AG04449 (cell line): Measurements from ENCODE around the gene C1orf185.
"Not testable (repeated sequence)": the region's sequence is repeated elsewhere in the genome, so short reads cannot be mapped to it uniquely, and the experiment has no call there.

ENCODE experiments used
- CTCF ChIA-PET: fragments of 350-600 bp; formaldehyde crosslinking; extraction: SDS; loops from one replicate; lab custom pipeline; 2021; ENCODE audit warnings: antibody characterized with exemption; lab: Yijun Ruan, JAX
- POLR2A ChIA-PET: fragments of 400-600, 350-600 bp; formaldehyde crosslinking; extraction: SDS; loops from one replicate; lab custom pipeline; 2020; ENCODE audit warnings: antibody characterized with exemption, inconsistent platforms; lab: Yijun Ruan, JAX
- DNase-seq: peaks from one replicate; pipeline ENCODE4 v3.0.0-alpha.2; 2010; ENCODE audit warnings: low read depth, low spot score
- H3K4me3 ChIP-seq: 2 replicates; pipeline ENCODE4 v1.5.1; 2011; ENCODE audit warnings: low read depth, mild to moderate bottlenecking, control low read depth, low read length
- TF ChIP-seq, protein P1 (sequence below): IDR thresholded peaks from one replicate; pipeline ENCODE4 v1.5.1; 2011; ENCODE audit warnings: mild to moderate bottlenecking, moderate library complexity, low read length, control low read depth, inconsistent platforms; ENCODE audit not compliant: insufficient read depth; ENCODE audit errors: missing control alignments

Gene C1orf185

DNA sequence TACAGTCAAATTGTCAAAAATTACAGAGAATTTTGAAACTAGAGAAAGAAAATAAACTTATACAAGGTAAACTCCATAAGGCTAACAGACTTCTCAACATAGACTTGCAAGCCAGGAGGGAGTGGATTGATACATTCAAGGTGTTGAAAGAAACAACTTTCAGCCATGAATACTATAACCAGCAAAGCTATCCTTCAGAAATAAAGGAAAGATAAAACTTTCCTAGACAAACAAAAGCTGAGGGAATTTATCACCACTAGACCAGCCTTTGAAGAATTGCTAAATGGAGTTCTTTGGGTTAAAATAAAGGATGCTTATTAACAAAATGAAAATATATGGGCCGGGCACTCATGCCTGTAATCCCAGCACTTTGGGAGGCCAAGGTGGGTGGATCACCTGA is 52.7 kb downstream of the C1orf185 start:
- ChIA-PET CTCF (interaction anchor here (0.5 kb wide), 1 partner anchor 404 kb away, joined by 3 read pairs; no protein-coding TSS in a partner anchor), POLR2A (no interaction called here)
- TF ChIP-seq, protein P1, sequence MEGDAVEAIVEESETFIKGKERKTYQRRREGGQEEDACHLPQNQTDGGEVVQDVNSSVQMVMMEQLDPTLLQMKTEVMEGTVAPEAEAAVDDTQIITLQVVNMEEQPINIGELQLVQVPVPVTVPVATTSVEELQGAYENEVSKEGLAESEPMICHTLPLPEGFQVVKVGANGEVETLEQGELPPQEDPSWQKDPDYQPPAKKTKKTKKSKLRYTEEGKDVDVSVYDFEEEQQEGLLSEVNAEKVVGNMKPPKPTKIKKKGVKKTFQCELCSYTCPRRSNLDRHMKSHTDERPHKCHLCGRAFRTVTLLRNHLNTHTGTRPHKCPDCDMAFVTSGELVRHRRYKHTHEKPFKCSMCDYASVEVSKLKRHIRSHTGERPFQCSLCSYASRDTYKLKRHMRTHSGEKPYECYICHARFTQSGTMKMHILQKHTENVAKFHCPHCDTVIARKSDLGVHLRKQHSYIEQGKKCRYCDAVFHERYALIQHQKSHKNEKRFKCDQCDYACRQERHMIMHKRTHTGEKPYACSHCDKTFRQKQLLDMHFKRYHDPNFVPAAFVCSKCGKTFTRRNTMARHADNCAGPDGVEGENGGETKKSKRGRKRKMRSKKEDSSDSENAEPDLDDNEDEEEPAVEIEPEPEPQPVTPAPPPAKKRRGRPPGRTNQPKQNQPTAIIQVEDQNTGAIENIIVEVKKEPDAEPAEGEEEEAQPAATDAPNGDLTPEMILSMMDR = no peak
- H3K4me3 ChIP-seq = no peak overlapping the region
- DNase-seq = no peak

DNA sequence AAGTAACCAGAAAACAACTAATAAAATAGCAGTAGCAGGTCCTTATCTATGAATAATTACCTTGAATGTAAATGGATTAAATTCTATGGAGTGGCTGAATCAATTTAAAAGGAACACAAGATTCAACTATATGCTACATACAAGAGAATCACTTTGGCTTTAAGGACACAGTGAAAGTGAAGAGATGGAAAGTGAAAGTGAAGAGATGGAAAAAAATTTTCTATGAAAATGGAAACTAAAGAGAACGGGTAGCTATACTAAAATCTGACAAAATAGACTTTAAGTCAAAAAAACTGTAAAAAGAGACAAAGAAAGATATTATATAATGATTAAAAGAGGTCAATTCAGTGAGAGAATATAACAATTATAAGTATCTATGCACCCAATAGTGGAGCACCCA is 54.7 kb downstream of the C1orf185 start:
- DNase-seq = no peak
- TF ChIP-seq, protein P1 = no peak
- no peak overlapping the region for H3K4me3 ChIP-seq
- CTCF ChIA-PET = no interaction called here
- POLR2A ChIA-PET = no interaction called here

DNA sequence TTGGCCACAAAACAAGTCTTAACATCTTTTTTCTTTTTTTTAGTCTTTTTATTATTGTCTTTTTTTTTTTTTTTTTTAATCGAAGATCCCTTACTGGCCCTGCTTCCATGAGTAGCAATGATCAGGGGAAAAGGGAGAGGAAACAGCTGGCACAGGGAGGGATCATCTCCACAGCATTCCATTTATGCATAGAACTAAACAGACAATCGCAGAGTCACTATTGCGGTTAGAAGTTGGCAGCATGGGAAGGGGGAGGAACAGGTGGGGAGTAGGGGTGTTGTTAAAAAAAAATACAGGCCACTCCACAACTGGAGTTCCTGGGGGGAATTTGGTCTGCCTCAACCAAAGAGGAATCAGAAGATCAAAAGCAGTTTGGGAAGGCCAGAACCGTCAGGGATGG is 55.4 kb downstream of the C1orf185 start:
- H3K4me3 ChIP-seq = no peak overlapping the region
- TF ChIP-seq, protein P1 = no peak
- no peak for DNase-seq
- CTCF ChIA-PET = no interaction called here
- POLR2A ChIA-PET = no interaction called here

DNA sequence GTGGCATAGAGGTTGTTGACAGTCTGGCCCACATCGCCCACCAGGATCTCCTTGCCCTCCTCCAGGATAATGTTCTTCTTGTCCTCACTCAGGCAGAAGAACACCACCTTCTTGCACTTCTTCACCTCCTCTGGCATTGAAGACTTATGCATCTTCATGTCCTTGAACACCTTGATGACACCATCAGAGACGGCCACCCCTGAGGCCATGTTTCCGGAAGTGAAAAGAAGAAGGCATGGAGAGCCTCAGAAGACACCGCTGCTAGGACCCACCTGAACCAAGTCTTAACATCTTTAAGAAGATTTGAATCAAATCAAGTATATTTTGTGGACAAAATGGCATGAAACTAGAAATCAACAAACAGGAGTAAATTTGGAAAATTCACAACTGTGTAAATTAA is 56.2 kb downstream of the C1orf185 start:
- DNase-seq = no peak
- ChIA-PET POLR2A (no interaction called here), CTCF (interaction anchor here (1.5 to 2.2 kb wide), 2 partner anchors 10 to 229 kb away, joined by 3 to 5 read pairs; no protein-coding TSS in a partner anchor)
- TF ChIP-seq, protein P1 = no peak
- H3K4me3 ChIP-seq = no peak overlapping the region

DNA sequence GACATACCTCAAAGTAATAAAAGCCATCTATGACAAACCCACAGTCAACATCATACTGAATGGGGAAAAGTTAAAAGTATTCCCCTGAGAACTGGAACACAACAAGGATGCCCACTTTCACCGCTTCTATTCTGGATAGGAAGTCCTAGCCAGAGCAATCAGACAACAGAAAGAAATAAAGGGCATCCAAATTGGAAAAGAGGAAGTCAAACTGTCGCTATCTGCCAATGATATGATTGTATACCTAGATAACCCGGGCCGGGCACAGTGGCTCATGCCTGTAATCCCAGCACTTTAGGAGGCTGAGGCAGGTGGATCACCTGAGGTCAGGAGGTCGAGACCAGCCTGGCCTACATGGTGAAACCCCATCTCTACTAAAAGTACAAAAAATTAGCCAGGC is 60.5 kb downstream of the C1orf185 start:
- POLR2A ChIA-PET, DNase-seq, CTCF ChIA-PET, H3K4me3 ChIP-seq: not testable (repeated sequence)

DNA sequence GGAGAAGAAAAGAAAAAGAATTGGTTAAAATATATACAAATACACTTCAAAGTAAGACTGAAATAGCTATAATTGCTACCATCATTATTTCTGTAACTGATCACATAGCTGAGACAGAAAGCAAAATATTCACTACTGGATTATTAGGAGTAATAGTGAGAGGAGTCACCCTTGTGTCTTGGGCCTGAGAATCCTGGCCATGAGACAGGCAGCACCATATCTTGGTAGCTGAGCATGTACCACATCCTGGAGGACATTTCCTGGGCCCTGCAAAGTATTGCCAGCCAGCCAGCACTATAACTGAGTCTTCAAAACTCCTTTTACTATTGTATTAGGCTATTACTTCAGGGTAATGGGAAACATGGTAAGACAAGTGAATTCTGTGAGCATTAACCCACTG is 63.5 kb downstream of the C1orf185 start:
- H3K4me3 ChIP-seq = no peak overlapping the region
- TF ChIP-seq, protein P1 = no peak
- ChIA-PET CTCF (interaction anchor here (0.8 to 1.6 kb wide), 2 partner anchors 23 to 430 kb away, joined by 3 read pairs; no protein-coding TSS in a partner anchor), POLR2A (no interaction called here)
- DNase-seq = no peak

DNA sequence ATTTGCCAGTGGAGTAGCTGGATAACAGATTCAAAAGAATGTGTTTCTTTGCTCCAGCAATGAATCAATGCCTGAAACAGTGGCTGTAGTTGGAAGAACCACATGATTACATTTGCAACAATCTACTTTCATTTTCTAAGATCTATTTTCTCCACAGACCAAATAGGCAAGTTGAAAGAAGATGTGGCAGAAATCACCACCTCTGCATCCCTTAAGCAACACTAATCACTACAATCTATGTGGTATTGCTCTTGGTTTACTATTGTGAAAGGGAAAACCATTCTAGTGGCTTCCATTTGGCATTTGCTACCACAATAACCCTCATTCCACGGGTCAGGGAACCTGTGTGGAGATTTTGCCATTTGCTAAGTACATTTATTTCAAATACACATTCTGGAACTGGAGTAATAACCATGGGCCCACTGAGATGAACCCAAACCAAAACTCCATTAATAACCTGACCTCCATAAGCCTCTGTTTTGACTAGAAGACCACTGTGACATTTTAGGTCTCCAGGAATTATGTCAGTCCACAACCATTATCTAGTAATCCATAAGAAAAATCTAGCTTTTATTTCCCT is 66.3 kb downstream of the C1orf185 start:
- no peak for DNase-seq
- TF ChIP-seq, protein P1 = no peak
- no peak overlapping the region; the same call in 1 of the 2 replicates for H3K4me3 ChIP-seq
- ChIA-PET POLR2A (no interaction called here), CTCF (no interaction called here)
